Natural killer cell (primary cell): ENCODE results near the gene DTX4. TPM values are rescaled to one million over a fixed set of nuclear protein-coding genes. Genes with fewer than 3 reads are reported as not detected.

Source experiments
- ATAC-seq, 3 donors: fragments of 150-1000 bp in 2 of 3; fragments of 200-7000 bp in 1 of 3; cut with Tn5 transposase; 1 replicate in 1 of 3; 2 replicates in 2 of 3; pipeline ENCODE4 v1.10.0; 2021; ENCODE audit warnings: mild to moderate bottlenecking in 2 of 3, moderate library complexity in 2 of 3
- DNase-seq, 2 donors: peaks; one replicate each; pipeline versions ENCODE4 v3.0.0 to v3.0.0-alpha.2; 2013 to 2021; ENCODE audit warnings: mixed read lengths in 1 of 2
- H3K27ac ChIP-seq: one replicate; pipeline ENCODE4 v1.5.1; 2013; ENCODE audit warnings: mild to moderate bottlenecking, low read length
- H3K27me3 ChIP-seq: one replicate; pipeline ENCODE4 v1.6.1; 2013; ENCODE audit warnings: low read length; ENCODE audit not compliant: control insufficient read depth, insufficient read depth
- H3K36me3 ChIP-seq: one replicate; pipeline ENCODE4 v1.6.1; 2013; ENCODE audit warnings: low read length; ENCODE audit not compliant: control insufficient read depth, insufficient read depth
- H3K4me1 ChIP-seq: one replicate; pipeline ENCODE4 v1.6.1; 2013; ENCODE audit warnings: low read length; ENCODE audit not compliant: control insufficient read depth, insufficient read depth
- H3K4me3 ChIP-seq: one replicate; pipeline ENCODE4 v1.5.1; 2013; ENCODE audit warnings: low read length
- H3K9me3 ChIP-seq: one replicate; pipeline ENCODE4 v1.6.1; 2013; ENCODE audit warnings: low read length; ENCODE audit not compliant: control insufficient read depth, insufficient read depth
- H3K27ac Mint-ChIP-seq, 2 donors: one replicate each; pipeline ENCODE4 v1.8.0; 2022; ENCODE audit warnings: mild to moderate bottlenecking in 2 of 2, mixed read lengths in 2 of 2, moderate library complexity in 1 of 2
- H3K27me3 Mint-ChIP-seq, 2 donors: one replicate each; pipeline ENCODE4 v1.8.0; 2022; ENCODE audit warnings: low read depth in 2 of 2, mixed read lengths in 2 of 2
- H3K36me3 Mint-ChIP-seq: one replicate; pipeline ENCODE4 v1.8.0; 2022; ENCODE audit warnings: mixed read lengths
- H3K4me1 Mint-ChIP-seq, 2 donors: one replicate each; pipeline ENCODE4 v1.8.0; 2022; ENCODE audit warnings: mixed read lengths in 2 of 2
- H3K4me3 Mint-ChIP-seq: one replicate; pipeline ENCODE4 v1.8.0; 2022; ENCODE audit warnings: mild to moderate bottlenecking, moderate library complexity, mixed read lengths
- H3K9me3 Mint-ChIP-seq, 2 donors: one replicate each; pipeline ENCODE4 v1.8.0; 2022; ENCODE audit warnings: mixed read lengths in 2 of 2
- WGBS: methylation state at CpG from one replicate; pipeline ENCODE4 v1.1.7; 2013; ENCODE audit warnings: missing lambda C conversion rate; ENCODE audit not compliant: insufficient coverage; 5-methylcytosine and 5-hydroxymethylcytosine counted together
- intact Hi-C: fragments of 100-400 bp; cut with micrococcal nuclease; formaldehyde crosslinking; loops from one replicate; pipeline ENCODE4 v1.14.2; 2022
- total RNA-seq, 4 donors: library from RNA; stranded (reverse); fragments of 120-200 nt in 1 of 4; gene quantifications; one replicate each; pipeline versions ENCODE4 v1.2.3 to v1.2.4, GENCODE V29; 2013 to 2022
- TF ChIP-seq, protein P1 (sequence below): fragments of 200-600 bp; IDR thresholded peaks from one replicate; pipeline ENCODE4 v1.8.0; 2022; ENCODE audit warnings: antibody characterized with exemption

The DTX4 gene
- total RNA-seq, 3 donors from 2014 or later (not counting 1 experiment from before 2014, with no cell fraction given), result 0.21 to 0.90 (median 0.59) TPM

DNA sequence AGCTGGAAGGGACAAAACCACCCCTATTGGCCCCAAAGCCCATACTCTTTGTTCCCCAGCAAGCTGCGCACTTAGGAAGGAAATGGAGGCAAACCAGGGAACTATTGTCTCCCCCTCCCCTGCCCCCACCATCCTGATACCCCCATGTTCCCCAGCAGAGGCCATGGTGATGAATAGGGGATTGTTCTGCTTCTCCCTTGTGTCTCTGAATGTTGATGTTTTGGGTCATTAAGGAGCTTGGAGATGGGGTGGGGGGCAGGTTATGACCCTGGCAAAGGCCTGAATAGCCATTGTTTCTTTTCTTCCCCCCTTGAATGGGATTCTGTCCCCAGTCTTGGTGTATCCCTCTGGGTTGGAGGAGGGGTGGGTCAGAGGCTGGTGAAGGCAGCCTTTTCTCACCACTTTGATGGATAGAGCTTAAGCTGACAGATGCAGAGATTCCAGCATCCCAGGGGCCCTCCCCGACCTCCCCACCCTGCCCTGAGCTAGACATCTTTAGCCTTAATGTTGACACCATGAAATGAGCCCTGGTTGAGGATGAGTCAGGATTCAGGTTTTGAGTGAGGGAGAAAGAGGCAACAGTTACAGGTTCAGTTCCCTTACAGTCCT is 8.3 kb downstream of the DTX4 start:
- TF ChIP-seq, protein P1, sequence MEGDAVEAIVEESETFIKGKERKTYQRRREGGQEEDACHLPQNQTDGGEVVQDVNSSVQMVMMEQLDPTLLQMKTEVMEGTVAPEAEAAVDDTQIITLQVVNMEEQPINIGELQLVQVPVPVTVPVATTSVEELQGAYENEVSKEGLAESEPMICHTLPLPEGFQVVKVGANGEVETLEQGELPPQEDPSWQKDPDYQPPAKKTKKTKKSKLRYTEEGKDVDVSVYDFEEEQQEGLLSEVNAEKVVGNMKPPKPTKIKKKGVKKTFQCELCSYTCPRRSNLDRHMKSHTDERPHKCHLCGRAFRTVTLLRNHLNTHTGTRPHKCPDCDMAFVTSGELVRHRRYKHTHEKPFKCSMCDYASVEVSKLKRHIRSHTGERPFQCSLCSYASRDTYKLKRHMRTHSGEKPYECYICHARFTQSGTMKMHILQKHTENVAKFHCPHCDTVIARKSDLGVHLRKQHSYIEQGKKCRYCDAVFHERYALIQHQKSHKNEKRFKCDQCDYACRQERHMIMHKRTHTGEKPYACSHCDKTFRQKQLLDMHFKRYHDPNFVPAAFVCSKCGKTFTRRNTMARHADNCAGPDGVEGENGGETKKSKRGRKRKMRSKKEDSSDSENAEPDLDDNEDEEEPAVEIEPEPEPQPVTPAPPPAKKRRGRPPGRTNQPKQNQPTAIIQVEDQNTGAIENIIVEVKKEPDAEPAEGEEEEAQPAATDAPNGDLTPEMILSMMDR, result no peak
- ATAC-seq (no peak), DNase-seq (no peak)
- intact Hi-C loops, result no loop called here
- Histone ChIP-seq H3K4me3 (no peak overlapping the region), H3K9me3 (no peaks in the 10 kb centered on the region), H3K27me3 (no peaks in the 10 kb centered on the region), H3K27ac (no peak overlapping the region), H3K36me3 (no peaks in the 10 kb centered on the region), H3K4me1 (no peaks in the 10 kb centered on the region)
- 90% methylated on average over 1 of the region's 2 CpGs for WGBS
- no peaks in the 10 kb centered on the region for H3K36me3 Mint-ChIP-seq
- H3K27me3 Mint-ChIP-seq, result peaks cover 11 to 20% of the 10 kb centered on the region in 2 donors
- H3K4me3 Mint-ChIP-seq, result no peak overlapping the region
- no peaks in the 10 kb centered on the region for H3K9me3 Mint-ChIP-seq
- no peak overlapping the region for H3K27ac Mint-ChIP-seq
- no peaks in the 10 kb centered on the region for H3K4me1 Mint-ChIP-seq

DNA sequence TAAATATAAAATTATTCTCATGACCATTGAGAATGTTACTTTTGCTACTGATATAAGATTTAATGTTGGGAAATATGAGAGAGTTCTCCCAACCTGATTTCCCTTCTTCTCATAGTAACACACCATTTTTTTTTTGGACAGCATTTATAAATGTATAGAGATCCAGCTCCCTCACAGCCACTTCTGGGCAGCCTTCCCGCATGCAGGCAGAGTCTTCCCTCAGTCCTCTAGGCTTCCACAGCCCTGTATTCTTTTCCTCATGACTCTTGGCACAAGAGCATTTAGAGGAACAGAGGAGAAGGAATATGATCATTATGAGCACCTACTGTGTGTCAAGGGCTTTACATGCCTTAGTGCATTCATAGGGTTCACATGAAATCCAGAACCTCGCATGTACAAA is 9.0 kb downstream of the DTX4 start:
- H3K27me3 ChIP-seq, result no peaks in the 10 kb centered on the region
- H3K36me3 Mint-ChIP-seq, result no peaks in the 10 kb centered on the region
- no peaks in the 10 kb centered on the region for H3K9me3 ChIP-seq
- H3K4me1 Mint-ChIP-seq, result no peaks in the 10 kb centered on the region
- intact Hi-C loops, result no loop called here
- 100% methylated on average over 2 of the region's 2 CpGs for WGBS
- no peak overlapping the region for H3K4me3 Mint-ChIP-seq
- H3K27me3 Mint-ChIP-seq, result peaks cover 11 to 15% of the 10 kb centered on the region in 2 donors
- H3K4me3 ChIP-seq, result no peak overlapping the region
- no peak overlapping the region for H3K27ac ChIP-seq
- ATAC-seq, result no peak
- H3K4me1 ChIP-seq, result no peaks in the 10 kb centered on the region
- no peak for DNase-seq
- no peaks in the 10 kb centered on the region for H3K9me3 Mint-ChIP-seq
- no peaks in the 10 kb centered on the region for H3K36me3 ChIP-seq
- no peak overlapping the region for H3K27ac Mint-ChIP-seq
- TF ChIP-seq, protein P1, result no peak

DNA sequence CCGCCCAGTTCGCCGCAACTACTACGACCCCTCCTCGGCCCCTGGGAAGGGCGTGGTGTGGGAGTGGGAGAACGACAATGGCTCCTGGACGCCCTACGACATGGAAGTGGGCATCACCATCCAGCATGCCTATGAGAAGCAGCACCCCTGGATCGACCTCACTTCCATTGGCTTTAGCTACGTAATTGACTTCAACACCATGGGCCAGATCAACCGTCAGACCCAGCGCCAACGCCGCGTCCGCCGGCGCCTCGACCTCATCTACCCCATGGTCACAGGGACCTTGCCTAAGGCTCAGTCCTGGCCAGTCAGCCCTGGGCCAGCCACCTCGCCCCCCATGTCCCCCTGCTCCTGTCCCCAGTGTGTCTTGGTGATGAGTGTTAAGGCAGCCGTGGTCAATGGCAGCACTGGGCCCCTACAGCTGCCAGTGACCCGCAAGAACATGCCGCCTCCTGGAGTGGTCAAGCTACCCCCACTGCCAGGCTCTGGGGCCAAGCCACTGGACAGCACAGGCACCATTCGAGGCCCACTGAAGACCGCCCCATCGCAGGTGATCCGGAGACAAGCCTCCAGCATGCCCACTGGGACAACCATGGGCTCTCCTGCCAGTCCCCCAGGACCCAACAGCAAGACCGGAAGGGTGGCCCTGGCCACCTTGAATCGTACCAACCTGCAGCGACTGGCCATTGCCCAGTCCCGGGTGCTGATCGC is 10.0 kb downstream of the DTX4 start:
- H3K36me3 ChIP-seq, result no peaks in the 10 kb centered on the region
- TF ChIP-seq, protein P1, result no peak
- H3K27me3 Mint-ChIP-seq, result peaks cover 10 to 11% of the 10 kb centered on the region in 2 donors
- DNase-seq (no peak), ATAC-seq (no peak)
- 94% methylated on average over 32 of the region's 33 CpGs for WGBS
- H3K4me3 ChIP-seq, result no peak overlapping the region
- intact Hi-C loops, result no loop called here
- H3K9me3 ChIP-seq, result no peaks in the 10 kb centered on the region
- H3K4me1 Mint-ChIP-seq, result no peaks in the 10 kb centered on the region
- no peak overlapping the region for H3K27ac ChIP-seq
- H3K4me1 ChIP-seq, result no peaks in the 10 kb centered on the region
- no peaks in the 10 kb centered on the region for H3K36me3 Mint-ChIP-seq
- H3K4me3 Mint-ChIP-seq, result no peak overlapping the region
- H3K27ac Mint-ChIP-seq, result no peak overlapping the region
- H3K27me3 ChIP-seq, result no peaks in the 10 kb centered on the region
- H3K9me3 Mint-ChIP-seq, result no peaks in the 10 kb centered on the region
